Activated gamma-delta T cell treated with Interleukin-2 at 50 U/mL for 16 hours (primary cell): ENCODE data around the gene BTG4.

ENCODE experiments used
- DNase-seq: peaks from one replicate; pipeline ENCODE4 v3.0.0-alpha.2; 2020

BTG4 gene

DNA sequence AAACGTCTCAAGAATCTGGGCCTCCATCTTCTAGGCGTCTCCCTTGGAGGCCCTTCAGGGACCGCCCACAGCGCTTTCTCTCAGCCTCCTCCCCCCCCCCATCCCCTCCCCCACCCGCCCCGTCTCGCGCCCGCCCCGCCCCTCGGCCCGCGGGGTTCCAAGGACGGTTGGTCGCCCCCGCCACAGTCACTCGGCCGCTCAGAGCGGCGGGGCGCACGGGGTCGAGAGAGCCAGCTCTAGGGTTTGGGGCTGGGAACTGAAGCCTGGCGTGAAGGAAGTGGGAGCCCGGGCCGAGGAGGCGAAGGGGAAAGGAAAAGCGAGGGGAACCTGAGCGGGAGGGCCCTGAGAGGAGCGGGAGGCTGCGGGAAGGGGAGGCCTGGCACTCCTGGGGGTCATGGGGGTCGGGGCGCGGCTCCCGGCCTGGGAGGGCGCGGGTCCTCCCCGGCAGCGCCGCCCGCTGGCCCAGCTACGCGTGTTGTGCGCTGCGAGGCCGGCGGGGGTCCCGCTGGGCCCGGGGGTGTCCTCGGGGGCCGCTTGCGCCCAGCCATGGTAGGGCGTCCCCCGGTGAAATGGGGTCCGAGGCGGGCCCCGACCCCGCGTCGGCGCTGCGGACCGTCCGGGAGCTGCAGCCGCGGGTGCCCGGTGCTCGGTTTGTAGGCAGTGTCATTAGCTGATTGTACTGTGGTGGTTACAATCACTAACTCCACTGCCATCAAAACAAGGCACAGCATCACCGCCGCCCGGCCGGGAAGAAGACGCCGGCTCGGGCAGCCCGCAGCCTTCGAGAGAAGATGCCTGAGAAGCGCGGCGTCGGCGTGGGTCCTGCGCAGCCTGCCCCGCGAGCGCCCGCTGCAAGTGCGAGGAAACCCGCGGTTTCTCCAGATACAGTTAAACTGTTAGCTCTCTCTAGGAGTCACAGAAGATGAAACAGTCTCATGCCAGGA lies at the start of gene BTG4:
Gene BTG4 (minus strand): TSS at position 91 of the 944 bp plus-strand sequence. CDS start 13,610 bp downstream, outside the sequence.
- no peak for DNase-seq

- no peak for DNase-seq
Observed at GRCh38 chr11:111561791-111562325, 49.7 kb upstream of the BTG4 start.

GRCh38 chr11:111561306-111561705 lies 49.1 kb upstream of the BTG4 start:
- no peak for DNase-seq

GRCh38 chr11:111560800-111561199 lies 48.6 kb upstream of the BTG4 start:
- no peak for DNase-seq

DNA sequence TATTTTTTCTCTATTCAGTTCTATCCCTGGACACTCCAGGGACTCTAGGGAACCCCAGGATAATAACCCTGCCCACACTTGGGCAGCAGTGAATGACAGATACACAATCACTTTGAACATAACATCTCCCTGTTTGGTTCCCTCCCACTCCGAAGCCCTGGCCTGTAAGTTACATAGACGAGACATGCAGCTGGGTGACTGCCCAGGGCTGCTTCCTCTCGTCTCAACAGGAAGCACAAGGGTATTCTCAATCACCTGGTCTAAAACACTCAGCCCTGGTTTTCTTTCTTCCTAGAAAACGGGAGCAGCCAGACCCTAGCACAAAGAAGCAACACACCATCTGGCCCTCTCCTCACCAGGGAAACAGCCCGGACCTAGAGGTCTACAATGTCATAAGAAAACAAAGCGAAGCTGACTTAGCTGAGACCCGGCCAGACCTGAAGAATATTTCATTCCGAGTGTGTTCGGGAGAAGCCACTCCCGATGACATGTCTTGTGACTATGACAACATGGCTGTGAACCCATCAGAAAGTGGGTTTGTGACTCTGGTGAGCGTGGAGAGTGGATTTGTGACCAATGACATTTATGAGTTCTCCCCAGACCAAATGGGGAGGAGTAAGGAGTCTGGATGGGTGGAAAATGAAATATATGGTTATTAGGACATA lies 47.7 kb upstream of the BTG4 start:
- DNase-seq = no peak

DNA sequence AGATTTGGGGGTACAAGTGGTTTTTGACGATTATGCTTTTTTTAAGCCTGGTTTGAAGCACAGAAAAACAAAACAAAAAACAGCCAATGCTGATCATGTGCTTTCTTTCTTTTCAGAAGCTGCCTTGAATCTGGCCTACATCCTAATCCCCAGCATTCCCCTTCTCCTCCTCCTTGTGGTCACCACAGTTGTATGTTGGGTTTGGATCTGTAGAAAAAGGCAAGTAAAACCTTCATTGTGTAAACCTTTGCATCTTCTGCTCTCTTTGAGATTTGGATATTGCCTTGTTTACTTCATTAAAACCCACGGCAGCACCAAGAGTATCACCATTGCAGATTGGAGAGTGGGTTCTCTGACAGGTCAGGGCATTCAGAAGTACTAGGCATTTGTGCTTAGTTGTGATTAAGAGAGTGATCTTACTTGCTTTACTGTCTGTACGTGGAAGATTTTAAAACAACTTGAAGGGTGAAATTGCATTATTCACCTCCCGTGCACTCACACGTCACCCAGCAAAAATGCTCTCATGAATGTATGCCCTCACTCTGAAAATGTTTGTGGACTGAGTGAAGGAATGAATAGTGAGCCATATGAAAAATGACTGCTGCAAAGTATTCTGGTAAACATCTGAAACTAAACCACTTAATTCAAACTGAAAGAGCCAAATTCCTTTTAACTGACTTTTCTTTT lies 45.4 kb upstream of the BTG4 start:
- no peak for DNase-seq

DNA sequence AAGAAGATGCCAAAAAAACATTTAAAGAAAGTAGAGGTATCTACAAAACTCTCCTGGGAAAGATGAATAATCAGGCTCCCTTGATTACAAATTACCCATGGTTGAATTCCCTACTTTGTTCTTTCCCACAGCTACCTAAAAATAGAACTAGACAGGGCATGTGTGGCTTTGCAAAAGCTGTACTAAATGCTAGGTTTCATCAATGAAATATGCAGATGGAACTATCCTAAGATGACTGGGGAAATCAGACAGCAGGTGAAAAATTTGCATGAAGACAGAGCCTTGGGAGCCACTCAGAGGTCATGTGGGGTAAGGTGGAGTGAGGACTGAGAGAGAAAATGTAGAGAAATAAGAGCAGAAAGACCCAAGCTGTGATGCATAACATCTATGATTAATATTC lies 43.1 kb upstream of the BTG4 start:
- DNase-seq = no peak

DNA sequence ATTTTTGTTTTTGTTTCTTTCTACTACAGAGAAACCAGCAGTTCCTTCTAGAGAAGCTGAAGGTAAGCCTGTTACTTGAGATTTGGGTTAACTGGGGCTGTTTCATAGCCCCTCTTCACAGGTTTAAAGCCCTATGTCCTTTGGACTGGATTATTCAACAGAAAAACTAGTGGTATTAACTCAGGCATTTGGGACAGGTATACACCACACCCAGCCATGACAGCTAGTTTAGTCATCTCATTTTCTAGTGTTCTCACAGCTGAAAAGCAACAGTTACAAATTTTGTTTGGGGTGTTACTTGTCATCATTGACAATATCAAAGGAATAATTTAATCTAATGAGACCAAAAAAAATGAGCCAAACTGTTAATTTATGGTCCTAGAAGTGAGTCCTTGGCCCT lies 42.3 kb upstream of the BTG4 start:
- no peak for DNase-seq

DNA sequence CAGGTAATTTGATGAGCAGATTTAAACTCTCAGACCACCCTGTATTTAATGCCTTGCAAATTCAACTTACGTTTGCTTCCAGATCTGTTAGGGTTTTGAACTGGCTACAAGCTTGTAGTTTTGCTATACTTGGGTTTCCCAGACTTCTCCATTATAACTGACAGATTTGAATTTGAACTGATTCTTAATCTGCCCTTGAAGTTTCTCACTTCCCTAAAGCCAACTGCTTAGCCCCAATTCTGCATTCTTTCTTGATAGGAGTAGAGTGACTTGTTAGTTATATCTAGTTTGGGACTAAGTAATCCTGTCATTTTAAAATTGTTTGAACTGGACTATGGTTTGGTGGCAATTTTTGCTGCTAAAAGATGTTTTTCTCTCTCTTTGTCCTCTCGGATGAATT lies 38.1 kb upstream of the BTG4 start:
- DNase-seq = no peak

GRCh38 chr11:111549869-111550203 lies 37.6 kb upstream of the BTG4 start:
- DNase-seq = no peak

DNA sequence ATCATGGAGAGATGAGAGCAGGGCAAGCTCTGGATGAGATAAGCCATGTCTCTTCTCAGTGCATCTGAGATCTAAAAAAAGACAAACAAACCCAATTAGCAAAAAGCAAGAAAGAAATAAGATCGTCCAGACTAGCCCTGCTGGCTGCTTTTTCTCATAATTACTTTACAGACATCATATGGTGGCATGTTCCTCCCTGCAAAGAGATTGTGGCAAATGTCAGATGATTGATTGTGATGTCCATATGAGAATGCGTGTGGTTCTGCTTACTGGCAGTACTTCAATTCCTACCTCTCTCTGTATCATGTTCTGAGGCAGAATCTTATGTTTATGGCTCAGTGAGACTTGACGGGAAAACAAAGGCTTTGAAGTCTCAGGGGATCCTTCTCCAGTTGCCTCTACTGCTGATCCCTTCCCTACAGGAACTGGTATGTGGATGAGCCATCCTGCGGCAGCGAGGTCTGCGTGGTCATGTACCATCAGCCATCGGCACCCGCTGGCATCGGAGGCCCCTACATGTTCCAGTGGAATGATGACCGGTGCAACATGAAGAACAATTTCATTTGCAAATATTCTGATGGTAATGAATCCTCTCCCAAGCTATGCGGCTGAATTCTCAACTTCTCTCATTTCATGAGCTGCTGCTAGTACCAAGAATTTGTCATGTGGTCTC lies 37.1 kb upstream of the BTG4 start:
- no peak for DNase-seq

GRCh38 chr11:111548525-111548924 lies 36.3 kb upstream of the BTG4 start:
- DNase-seq = no peak

DNA sequence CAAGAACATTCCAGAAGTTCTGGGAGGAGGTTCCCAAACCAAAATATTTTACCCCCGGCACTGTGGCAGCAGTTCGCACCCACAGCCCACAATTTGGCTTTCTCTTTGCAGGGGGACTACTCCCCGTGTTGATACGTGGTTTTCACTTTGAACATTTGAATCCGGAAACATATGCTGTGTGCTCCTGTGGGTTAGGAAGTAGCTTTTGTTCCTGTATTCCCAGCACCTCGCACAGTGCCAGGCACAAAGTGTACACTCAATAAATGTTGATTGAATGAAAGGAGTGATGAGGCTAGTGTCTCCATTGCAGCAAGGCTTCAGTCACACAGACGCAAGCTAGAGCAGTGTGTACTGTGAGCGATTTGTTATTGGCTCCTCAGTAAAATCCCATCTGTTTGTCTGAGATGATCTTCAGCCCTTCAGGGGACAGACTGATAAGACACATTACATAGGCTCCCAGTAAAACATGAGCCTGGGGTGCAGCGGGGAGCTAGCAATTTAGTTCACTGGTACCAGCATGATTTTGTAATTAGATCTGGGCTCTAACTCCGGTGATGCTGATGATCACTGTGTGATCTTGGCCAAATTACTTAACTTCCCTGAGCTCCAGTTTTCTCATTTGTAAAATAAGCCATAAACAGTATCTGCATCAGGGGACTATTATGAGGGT lies 30.6 kb upstream of the BTG4 start:
- DNase-seq = no peak

DNA sequence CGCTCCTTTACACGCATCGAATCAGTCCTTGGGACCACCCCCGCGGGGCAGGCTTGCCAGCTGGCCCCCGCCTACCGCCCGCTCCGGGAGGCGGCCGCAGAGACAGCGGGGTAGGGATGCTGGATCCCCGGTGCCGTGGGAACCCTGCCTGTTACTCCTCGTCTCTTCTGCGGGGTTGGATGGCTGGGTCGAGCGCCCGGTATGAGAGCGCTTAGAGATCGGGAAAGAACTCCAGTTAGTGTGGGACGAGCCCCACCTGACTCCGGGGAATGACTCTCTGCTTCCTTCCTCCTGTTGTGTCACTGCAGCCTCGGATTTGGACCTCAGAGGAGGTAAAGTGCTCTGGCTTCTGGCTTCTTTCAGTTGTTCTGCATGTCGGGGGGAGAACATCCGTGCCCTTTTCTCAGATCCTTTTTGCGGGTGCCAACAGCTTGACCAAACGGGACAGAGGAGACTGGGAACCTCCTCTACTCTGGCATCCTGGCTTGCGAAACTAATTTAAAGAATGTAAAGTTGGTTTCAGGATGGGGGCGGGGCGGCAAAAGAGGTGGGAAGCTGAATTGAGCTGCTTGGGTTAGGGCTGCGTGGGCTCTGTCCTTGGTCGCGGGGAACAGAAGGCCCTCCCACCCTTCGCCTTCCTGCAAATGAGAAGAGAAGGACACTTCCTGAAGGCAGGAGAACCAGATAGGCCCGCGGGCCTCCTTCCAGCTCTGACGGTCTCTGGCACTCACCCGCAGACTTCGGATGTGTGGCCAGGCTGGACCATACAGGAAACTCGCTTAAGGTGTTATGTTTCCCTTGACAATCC lies 29.3 kb upstream of the BTG4 start:
- DNase-seq = no peak

- DNase-seq = no peak
Observed at GRCh38 chr11:111540937-111541253, 28.7 kb upstream of the BTG4 start.

GRCh38 chr11:111540114-111540936 lies 28.1 kb upstream of the BTG4 start, which contains the start of gene LAYN:
Gene LAYN, plus strand, starts transcription at chr11:111540720. Its CDS starts 124 bp downstream, at chr11:111540844.
- DNase-seq = peak; percentile 48

- DNase-seq = peak; percentile 25
Observed at GRCh38 chr11:111539426-111540113, 27.4 kb upstream of the BTG4 start.

DNA sequence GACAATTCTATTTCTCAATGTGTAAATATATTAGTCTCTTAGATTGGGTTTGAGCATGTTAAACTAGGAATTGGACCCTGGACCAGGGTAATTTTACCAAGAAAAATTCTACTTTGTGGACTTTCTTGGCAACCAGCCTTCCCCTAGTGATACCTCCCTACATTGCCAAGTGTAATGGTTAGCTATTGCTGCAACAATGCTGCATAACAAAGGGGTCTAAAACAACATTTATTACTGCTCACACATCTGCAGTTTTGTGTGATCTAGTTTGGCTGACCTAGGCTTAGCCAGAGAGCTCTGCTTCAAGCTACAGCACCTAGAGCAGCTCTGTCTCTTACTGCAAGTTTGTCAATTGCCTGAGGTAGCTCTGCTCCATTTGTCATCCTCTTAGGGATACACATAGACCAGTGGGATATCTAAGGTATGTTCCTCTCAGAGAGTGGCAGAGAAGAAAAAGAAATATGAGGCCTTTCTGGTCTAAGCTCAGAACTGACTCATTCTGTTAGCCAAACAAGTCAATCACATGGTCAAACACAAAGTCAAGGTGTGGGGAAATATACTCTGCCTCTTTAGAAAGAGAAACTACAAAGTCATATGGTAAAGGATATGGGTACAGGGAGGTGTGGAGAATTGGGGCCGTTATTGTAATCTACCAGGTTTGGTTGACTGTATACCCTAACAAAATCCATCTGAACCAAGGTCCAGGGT lies 26.4 kb upstream of the BTG4 start:
- DNase-seq = no peak

DNA sequence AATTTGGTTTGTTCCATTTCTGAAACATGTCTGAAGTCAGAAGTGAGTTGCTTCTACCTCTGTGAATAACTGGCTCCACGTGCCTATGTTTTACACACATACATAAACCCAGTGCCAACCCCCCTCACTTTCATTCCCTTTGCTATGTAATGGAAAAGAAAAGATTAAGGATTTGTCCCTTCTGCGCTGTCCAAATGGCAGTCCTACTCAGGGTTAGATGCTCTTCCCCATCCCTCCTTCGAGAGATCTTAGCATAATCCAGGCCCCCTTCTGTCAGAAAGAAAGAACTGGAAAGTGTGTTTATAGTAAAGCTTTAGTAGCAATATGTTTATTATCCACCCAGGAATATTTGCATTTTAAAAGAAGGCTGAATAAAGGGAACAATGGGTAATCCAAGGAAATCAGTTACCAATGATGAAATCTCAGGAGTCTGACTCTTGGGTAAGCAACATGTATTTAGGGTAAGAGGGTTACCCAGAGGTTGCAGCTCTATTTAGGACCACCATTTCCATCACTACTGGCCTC lies 25.2 kb upstream of the BTG4 start:
- no peak for DNase-seq
